ENCODE measurements around the gene PAX5. TPM values are rescaled to one million over a fixed set of nuclear protein-coding genes. Genes with fewer than 3 reads are reported as not detected.

The PAX5 gene
- total and polyA plus RNA-seq, 2 of the 13 experiments (the other 11 are each of a cell fraction or from before 2014, with no cell fraction given): not detected

DNA sequence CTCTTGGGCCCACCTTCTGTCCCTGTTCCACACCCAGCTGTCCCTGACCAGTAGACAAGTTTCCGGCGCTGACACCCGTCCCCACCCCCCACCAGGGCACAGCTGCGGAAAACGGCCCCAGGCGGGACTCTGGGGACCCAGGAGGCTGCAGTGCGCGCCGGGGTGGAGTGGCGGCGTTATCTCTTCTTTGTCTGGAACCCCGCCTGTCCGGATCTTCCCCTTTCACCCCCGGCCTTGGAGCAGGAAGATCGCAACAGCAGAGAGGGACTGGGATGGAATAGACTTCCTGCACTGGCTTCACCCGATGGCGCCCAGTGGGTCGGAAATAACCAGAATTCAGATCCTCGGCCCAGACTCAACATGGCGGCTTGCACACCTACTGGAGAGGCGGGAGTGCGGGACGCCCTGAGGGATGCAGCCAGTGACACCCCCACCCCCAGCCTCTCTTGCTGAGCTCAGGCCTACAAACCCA is 4.7 kb downstream of the PAX5 start:
- Histone ChIP-seq H3K4me1 (ENCODE audit: insufficient read depth, low read length) (peaks cover 2% of the 10 kb centered on the region; the same call in 1 of the 2 replicates), H3K27me3 (ENCODE audit: control insufficient read depth in 1 of 2, insufficient read depth in 2 of 2, low read length in 2 of 2) (peaks cover 16 to 92% of the 10 kb centered on the region in 2 experiments), H3K27ac (ENCODE audit: extremely low read length, insufficient read depth, low read length) (no peak overlapping the region), H3K36me3 (replicated peaks in 1 of 2; ENCODE audit: control insufficient read depth in 1 of 2, insufficient read depth in 2 of 2, low read length in 2 of 2) (no peaks in the 10 kb centered on the region), H3K4me3 (replicated peaks in 1 of 3; ENCODE audit: insufficient read depth in 1 of 3, low read depth in 2 of 3, low read length in 3 of 3) (no peak overlapping the region), H3K9me3 (ENCODE audit: low read length) (no peaks in the 10 kb centered on the region), H3K4me2 (ENCODE audit: low read depth, low read length) (no peak overlapping the region), H3K9ac (ENCODE audit: insufficient read depth, low read depth, low read length) (no peak overlapping the region), H3K79me2 (ENCODE audit: insufficient read depth, low read length) (no peaks in the 10 kb centered on the region), H4K20me1 (ENCODE audit: insufficient read depth, low read length) (0 out of 2 replicates have a peak, but pooled peaks cover 2% of the 10 kb centered on the region), H2AFZ (ENCODE audit: low read length) (no peak overlapping the region)
- no TSS peak for BruUV-seq (replicated peaks)
- DNase-seq (ENCODE audit: low spot score) (no peak), FAIRE-seq (no peak), ATAC-seq (no peak)
- CTCF ChIA-PET (ENCODE audit: low intra/inter-chr PET ratio, low total read pairs): no interaction called here
- POLR2A ChIA-PET: no interaction called here
- in situ Hi-C loops (cut with HindIII; ENCODE audit: extremely low pct_ligation_motif_present, low pct_unique_long_range_greater_than_20kb) (no loop called here), intact Hi-C loops (cut with micrococcal nuclease; ENCODE audit: unreplicated experiment) (no loop called here)
- TF ChIP-seq, protein P1, sequence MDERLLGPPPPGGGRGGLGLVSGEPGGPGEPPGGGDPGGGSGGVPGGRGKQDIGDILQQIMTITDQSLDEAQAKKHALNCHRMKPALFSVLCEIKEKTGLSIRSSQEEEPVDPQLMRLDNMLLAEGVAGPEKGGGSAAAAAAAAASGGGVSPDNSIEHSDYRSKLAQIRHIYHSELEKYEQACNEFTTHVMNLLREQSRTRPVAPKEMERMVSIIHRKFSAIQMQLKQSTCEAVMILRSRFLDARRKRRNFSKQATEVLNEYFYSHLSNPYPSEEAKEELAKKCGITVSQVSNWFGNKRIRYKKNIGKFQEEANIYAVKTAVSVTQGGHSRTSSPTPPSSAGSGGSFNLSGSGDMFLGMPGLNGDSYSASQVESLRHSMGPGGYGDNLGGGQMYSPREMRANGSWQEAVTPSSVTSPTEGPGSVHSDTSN (CRISPR knock-in tag; IDR thresholded peaks at IDR 0.05): no peak
- TF ChIP-seq PHB2 (IDR thresholded peaks at IDR 0.05; ENCODE audit: partially characterized antibody) (no peak), ZNF670 (CRISPR knock-in tag; IDR thresholded peaks at IDR 0.05; ENCODE audit: borderline replicate concordance) (no peak), IKZF4 (CRISPR knock-in tag; IDR thresholded peaks at IDR 0.05; ENCODE audit: borderline replicate concordance, low read depth, not compliant biosample characterization) (no peak), NFATC3 (CRISPR knock-in tag; IDR thresholded peaks at IDR 0.05) (no peak), ARNT (IDR thresholded peaks at IDR 0.05) (no peak), HMG20B (CRISPR knock-in tag; conservative IDR thresholded peaks at IDR 0.05) (no peak), FUBP1 (CRISPR knock-in tag; IDR thresholded peaks at IDR 0.05; ENCODE audit: borderline replicate concordance) (no peak), ZNF230 (CRISPR knock-in tag; IDR thresholded peaks at IDR 0.05) (no peak), ZNF510 (CRISPR knock-in tag; IDR thresholded peaks at IDR 0.05; ENCODE audit: low read depth) (no peak)
- TF ChIP-seq, protein P2, sequence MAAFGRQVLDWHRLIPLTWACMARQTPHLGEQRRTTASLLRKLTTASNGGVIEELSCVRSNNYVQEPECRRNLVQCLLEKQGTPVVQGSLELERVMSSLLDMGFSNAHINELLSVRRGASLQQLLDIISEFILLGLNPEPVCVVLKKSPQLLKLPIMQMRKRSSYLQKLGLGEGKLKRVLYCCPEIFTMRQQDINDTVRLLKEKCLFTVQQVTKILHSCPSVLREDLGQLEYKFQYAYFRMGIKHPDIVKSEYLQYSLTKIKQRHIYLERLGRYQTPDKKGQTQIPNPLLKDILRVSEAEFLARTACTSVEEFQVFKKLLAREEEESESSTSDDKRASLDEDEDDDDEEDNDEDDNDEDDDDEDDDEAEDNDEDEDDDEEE (CRISPR knock-in tag; IDR thresholded peaks at IDR 0.05): no peak
- TF ChIP-seq, protein P3, sequence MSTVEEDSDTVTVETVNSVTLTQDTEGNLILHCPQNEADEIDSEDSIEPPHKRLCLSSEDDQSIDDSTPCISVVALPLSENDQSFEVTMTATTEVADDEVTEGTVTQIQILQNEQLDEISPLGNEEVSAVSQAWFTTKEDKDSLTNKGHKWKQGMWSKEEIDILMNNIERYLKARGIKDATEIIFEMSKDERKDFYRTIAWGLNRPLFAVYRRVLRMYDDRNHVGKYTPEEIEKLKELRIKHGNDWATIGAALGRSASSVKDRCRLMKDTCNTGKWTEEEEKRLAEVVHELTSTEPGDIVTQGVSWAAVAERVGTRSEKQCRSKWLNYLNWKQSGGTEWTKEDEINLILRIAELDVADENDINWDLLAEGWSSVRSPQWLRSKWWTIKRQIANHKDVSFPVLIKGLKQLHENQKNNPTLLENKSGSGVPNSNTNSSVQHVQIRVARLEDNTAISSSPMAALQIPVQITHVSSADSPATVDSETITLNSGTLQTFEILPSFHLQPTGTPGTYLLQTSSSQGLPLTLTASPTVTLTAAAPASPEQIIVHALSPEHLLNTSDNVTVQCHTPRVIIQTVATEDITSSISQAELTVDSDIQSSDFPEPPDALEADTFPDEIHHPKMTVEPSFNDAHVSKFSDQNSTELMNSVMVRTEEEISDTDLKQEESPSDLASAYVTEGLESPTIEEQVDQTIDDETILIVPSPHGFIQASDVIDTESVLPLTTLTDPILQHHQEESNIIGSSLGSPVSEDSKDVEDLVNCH (CRISPR knock-in tag; IDR thresholded peaks at IDR 0.05): no peak
- WGBS (ENCODE audit: low lambda C conversion rate): 17% methylated on average over 22 of the region's 23 CpGs

All from HepG2 (cell line).